Thyroid gland (tissue), 4 donors: ENCODE measurements around the gene PEDS1. TPM values are rescaled to one million over a fixed set of nuclear protein-coding genes. Genes with fewer than 3 reads are reported as not detected.
A peak's percentile ranks its signal among the peaks of the same experiment; 100 is the strongest.

ENCODE experiments used
- DNase-seq, 2 donors: peaks; one replicate each; pipeline ENCODE4 v3.0.0-alpha.2; 2019
- H3K27ac ChIP-seq, 3 donors: fragments of 200-600 bp; sonication (generic); 1 replicate in 2 of 3; 2 replicates in 1 of 3; pipeline ENCODE4 v1.5.1; 2016 to 2019; ENCODE audit warnings: mild to moderate bottlenecking in 1 of 3, moderate library complexity in 1 of 3
- H3K27me3 ChIP-seq: fragments of 200-600 bp; sonication (generic); one replicate; pipeline ENCODE4 v1.5.1; 2019
- H3K36me3 ChIP-seq, 2 donors: fragments of 200-600 bp; sonication (generic); one replicate each; pipeline ENCODE4 v1.5.1; 2016 to 2019
- H3K4me1 ChIP-seq, 2 donors: fragments of 200-600 bp; sonication (generic); one replicate each; pipeline ENCODE4 v1.5.1; 2017 to 2019
- H3K4me3 ChIP-seq, 3 donors: fragments of 200-600 bp; sonication (generic); replicated peaks in 1 of 3; 1 replicate in 2 of 3; 2 replicates in 1 of 3; pipeline ENCODE4 v1.5.1; 2016; ENCODE audit warnings: mild to moderate bottlenecking in 1 of 3
- H3K9me3 ChIP-seq: fragments of 200-600 bp; sonication (generic); one replicate; pipeline ENCODE4 v1.5.1; 2017
- POLR2A ChIP-seq, 2 donors: fragments of 450-650 bp; IDR thresholded peaks; one replicate each; pipeline ENCODE4 v1.6.1; 2017; ENCODE audit warnings: antibody characterized with exemption in 2 of 2, mild to moderate bottlenecking in 2 of 2, moderate library complexity in 1 of 2
- WGBS, 2 donors: methylation state at CpG; one replicate each; pipeline ENCODE4 v1.1.5; 2017; 5-methylcytosine and 5-hydroxymethylcytosine counted together
- intact Hi-C: fragments of 100-400 bp; cut with DNase I; formaldehyde crosslinking; loops from one replicate; pipeline ENCODE4 v1.15.1; 2023
- total RNA-seq, 4 donors: library from RNA; depleted of rRNA; stranded (reverse); fragments of >200 nt; gene quantifications; one replicate each; pipeline ENCODE4 v1.2.3, GENCODE V29; 2016
- TF ChIP-seq, protein P1 (sequence below), 6 experiments: fragments of 200-600 bp in 3 of 6; fragments of 450-650 bp in 3 of 6; sonication (generic) in 3 of 6; IDR thresholded peaks; one replicate each; pipeline ENCODE4 v1.5.1; 2016 to 2019; ENCODE audit warnings: antibody characterized with exemption in 6 of 6, mild to moderate bottlenecking in 2 of 6, inconsistent platforms in 1 of 6, moderate library complexity in 1 of 6

The PEDS1 gene
- total RNA-seq, 4 donors from 2014 or later, result 15.8 to 22.7 (median 19.7) TPM

DNA sequence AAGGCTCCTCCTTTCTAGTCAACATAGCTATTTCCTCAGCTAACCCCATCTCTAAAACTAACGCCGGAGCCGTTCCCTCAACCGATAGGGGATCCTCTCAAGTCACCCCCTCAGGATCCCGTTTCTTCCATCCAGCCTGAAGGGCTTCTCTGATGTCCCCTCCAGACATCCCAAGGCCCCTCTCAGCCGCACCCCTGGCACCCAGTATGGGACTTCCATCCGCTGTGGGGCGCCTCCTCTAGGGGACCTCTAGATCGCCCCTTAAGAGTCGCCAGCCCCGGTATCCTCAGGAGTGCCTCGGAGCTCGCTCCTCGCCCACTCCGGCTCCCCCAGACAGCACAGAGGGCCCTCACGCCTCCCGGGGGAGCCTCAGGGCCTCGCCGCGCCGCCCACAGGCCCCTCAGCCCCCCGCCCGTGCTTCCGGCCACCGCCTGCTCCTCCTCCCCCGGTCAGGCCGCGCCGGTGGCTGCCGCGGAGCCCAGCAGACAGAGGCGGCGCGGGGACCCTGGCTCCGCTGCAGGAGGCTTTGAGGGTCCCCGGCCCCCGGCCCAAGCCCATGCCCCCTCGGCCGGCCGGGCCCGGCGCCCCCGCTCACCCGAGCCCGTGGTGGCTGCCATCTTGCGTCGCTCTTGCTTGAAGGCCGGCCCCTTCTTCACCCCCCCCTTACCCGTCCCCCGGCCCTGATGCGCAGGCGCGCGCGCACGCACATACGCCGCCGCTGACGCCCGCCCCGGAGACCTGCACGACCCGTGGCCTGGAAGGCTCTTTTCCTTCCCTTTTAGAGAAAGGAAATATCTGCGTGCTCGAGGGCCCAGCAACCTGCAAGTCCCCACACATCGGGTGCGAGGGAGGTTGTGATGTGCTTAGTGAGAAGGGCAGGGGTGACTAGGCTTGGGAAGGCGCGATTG lies 40.8 kb downstream of the PEDS1 start, which contains the start of gene UBE2V1:
TSS of gene UBE2V1 (minus strand) at position 639 of the 908 bp plus-strand sequence. CDS start at position 617, 22 bp downstream.
- TF ChIP-seq, protein P1, sequence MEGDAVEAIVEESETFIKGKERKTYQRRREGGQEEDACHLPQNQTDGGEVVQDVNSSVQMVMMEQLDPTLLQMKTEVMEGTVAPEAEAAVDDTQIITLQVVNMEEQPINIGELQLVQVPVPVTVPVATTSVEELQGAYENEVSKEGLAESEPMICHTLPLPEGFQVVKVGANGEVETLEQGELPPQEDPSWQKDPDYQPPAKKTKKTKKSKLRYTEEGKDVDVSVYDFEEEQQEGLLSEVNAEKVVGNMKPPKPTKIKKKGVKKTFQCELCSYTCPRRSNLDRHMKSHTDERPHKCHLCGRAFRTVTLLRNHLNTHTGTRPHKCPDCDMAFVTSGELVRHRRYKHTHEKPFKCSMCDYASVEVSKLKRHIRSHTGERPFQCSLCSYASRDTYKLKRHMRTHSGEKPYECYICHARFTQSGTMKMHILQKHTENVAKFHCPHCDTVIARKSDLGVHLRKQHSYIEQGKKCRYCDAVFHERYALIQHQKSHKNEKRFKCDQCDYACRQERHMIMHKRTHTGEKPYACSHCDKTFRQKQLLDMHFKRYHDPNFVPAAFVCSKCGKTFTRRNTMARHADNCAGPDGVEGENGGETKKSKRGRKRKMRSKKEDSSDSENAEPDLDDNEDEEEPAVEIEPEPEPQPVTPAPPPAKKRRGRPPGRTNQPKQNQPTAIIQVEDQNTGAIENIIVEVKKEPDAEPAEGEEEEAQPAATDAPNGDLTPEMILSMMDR (IDR thresholded peaks at IDR 0.05), result peak in 3 of 6 experiments; percentile 8 to 29 (median 13)
- TF ChIP-seq POLR2A (IDR thresholded peaks at IDR 0.05), result peak; percentile 72 to 90
- Histone ChIP-seq H3K27me3 (no peaks in the 10 kb centered on the region), H3K27ac (peak within 1 kb of the TSS; percentile 78 to 99 (median 97)), H3K4me1 (peaks cover 45 to 65% of the 10 kb centered on the region in 2 donors), H3K36me3 (no peaks in the 10 kb centered on the region), H3K9me3 (no peaks in the 10 kb centered on the region), H3K4me3 (peak within 1 kb of the TSS; percentile 70 to 99 (median 84))
- intact Hi-C loops, result no loop called here
- WGBS, 2 donors, result 1% methylated on average over 16 to 30 of the region's 70 CpGs
- DNase-seq, result peak; percentile 88 to 92

DNA sequence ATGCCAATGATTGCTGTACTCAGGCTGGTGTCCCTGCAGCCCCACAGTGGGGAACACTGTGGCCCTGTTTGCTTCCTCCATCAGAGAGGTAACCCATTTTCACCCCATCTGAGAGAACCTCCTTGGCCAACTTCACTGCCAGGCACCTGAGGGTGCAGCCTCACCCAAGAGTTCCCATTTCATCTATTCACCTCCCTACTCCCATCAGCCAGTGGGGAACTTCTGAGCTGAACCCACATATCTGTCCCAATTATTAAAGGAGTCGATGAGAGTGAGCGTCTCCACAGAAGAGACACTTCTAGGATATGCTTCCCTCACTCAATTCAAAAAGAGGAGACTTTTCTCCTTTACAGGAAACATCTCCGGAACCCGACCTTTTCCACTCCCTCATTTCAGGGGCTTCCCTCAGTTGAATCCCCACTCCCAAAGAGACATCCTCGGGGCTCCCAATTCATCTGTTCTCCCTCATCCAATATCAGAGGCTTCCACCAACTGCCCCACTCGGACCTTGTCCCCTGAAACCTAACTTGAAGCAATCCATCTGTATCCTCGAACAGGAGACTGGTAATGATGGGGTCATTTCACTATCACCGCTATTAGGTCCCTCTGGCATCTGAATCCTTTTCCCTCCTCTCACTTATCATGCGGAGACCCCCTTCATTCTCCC lies 41.6 kb downstream of the PEDS1 start:
- H3K27ac ChIP-seq, result peak overlapping the region in 2 of 3 donors; percentile 97 to 99
- H3K4me1 ChIP-seq, result peaks cover 52 to 73% of the 10 kb centered on the region in 2 donors
- H3K9me3 ChIP-seq, result no peaks in the 10 kb centered on the region
- no peak for DNase-seq
- no peaks in the 10 kb centered on the region for H3K36me3 ChIP-seq
- intact Hi-C loops, result no loop called here
- WGBS, 2 donors, result 9 to 12% methylated on average over 9 of the region's 9 CpGs
- peak overlapping the region; percentile 70 to 99 (median 84) for H3K4me3 ChIP-seq
- H3K27me3 ChIP-seq, result no peaks in the 10 kb centered on the region
- TF ChIP-seq, protein P1 (IDR thresholded peaks at IDR 0.05), result no peak
- no peak for TF ChIP-seq POLR2A (IDR thresholded peaks at IDR 0.05)

DNA sequence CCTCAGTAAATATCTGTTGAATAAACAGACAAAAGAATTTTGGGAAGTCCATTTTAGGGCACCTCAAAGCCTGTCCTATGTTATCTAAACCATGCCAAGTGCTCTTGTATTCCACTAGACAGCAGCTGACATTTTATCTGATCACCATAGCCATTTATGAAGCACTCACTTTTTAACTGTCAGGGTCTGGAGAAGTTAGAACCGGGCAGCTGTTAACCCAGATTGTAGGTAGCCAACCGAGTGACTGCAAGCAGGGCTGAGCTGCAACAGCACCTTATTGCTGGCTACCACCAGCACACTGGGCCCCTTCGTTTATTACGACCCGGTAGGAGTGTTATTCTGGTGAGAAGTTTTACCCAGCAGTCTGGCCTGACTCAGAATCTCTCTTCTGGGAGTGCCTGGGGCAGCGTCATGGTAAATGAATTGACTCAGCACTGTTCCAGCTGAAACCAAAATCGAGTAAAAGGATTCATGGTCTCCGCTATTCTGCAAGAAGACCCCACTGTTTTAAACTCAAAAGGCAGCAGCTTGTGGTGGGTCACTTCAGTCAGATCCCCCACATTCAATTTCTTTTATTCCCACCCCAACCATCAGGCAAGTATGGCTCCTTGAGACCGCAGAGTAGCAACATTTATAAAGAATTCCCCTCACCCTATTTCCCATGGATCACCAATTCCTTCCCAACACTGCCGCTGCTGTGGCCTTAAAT lies 42.2 kb downstream of the PEDS1 start:
- 63 to 74% methylated on average over 10 of the region's 10 CpGs for WGBS, 2 donors
- H3K27ac ChIP-seq, result peak overlapping the region in 2 of 3 donors; percentile 97 to 99
- no peaks in the 10 kb centered on the region for H3K36me3 ChIP-seq
- H3K9me3 ChIP-seq, result no peaks in the 10 kb centered on the region
- no peak overlapping the region for H3K4me3 ChIP-seq
- H3K4me1 ChIP-seq, result peaks cover 52 to 72% of the 10 kb centered on the region in 2 donors
- no peak for DNase-seq
- no peaks in the 10 kb centered on the region for H3K27me3 ChIP-seq
- TF ChIP-seq POLR2A (IDR thresholded peaks at IDR 0.05), result no peak
- TF ChIP-seq, protein P1 (IDR thresholded peaks at IDR 0.05), result no peak
- intact Hi-C loops, result no loop called here

DNA sequence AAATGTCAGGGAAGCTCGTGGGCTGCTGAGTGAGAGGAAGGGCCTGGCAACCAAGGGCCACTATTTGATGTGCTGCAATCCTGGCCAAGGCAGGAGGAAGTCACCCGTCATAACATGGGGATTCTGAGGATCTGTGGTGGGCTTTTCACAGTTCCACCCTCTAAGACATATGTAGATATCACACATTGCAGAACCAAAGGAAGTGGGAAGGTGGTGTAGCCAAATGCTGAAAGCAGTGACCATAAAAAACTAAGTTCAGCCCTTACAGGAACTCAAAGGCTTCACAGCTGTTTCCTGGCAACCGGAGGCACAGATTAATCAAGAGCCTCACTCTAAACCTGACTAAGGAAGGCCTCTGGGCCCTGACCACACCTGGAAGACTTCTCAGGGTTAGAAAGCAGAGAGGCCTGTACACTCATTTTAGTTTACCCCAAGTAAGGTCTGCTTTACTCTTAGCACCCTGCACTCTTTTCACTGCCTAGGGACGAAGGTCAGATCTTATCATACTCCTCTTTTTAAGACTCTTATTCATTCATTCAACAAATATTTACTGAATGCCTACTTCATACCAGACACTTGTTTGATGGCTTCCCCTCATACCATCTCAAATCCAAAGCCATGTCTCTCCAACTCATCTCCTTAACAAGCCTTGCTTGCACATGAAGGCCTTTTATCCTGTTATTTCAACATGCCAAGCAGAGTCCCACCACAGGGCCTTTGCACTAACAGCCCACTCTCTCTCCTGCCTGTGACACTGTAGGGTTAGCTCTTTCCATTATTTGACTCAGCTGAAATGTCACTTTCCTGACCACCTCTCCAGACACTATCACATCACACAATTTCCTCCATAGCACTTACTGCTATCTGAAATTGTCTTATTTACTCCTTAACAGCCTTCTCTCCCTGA lies 43.1 kb downstream of the PEDS1 start:
- H3K27ac ChIP-seq, result no peak overlapping the region
- H3K4me1 ChIP-seq, result peaks cover 47 to 72% of the 10 kb centered on the region in 2 donors
- 50 to 53% methylated on average over 4 of the region's 4 CpGs for WGBS, 2 donors
- no peaks in the 10 kb centered on the region for H3K27me3 ChIP-seq
- no peaks in the 10 kb centered on the region for H3K9me3 ChIP-seq
- intact Hi-C loops, result no loop called here
- TF ChIP-seq POLR2A (IDR thresholded peaks at IDR 0.05), result no peak
- TF ChIP-seq, protein P1 (IDR thresholded peaks at IDR 0.05), result no peak
- H3K4me3 ChIP-seq, result no peak overlapping the region
- peak; percentile 29 to 33 for DNase-seq
- no peaks in the 10 kb centered on the region for H3K36me3 ChIP-seq
